ENCODE data around the gene TCAP.
A peak's percentile ranks its signal among the peaks of the same experiment; 100 is the strongest.
"Not testable (repeated sequence)": the region's sequence is repeated elsewhere in the genome, so short reads cannot be mapped to it uniquely, and the experiment has no call there.

TCAP gene

DNA sequence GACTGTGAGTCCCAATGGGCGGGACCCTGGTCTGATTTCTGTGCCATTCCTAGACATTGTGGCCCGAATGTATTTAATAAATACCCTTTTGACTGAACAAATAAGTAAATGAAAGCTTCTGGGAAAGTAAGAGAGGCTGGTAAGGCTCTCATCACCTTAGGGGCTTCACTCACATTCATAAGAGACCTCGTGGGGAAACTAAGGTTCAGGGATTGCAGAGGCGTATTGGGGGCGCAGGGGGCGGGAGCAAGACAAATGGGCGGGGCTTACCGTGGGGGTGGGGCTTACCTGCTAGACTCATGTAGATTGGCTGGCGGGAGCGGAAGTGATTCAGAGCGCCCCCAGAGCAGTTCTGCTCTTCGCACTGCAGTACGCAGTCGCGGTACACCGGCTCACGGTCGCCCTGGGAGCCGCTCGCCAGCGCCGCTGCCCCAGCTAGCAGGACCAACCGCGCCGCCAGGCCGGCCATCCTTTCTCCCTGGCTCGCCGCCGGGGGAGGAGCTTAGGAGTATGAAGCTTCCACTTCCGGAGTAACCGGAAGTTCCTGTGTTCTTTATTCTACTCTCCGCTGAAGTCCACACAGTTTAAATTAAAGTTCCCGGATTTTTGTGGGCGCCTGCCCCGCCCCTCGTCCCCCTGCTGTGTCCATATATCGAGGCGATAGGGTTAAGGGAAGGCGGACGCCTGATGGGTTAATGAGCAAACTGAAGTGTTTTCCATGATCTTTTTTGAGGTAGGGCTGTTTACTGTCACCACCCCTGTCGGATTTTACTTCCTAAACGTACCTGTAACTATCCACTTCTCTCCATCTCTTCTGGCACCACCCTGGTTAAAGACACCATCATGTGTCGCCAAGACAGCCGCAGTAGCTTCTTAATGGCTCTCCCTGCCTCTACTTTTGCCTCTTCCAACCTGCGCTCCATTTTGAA is 22.7 kb downstream of the TCAP start, which contains the start of gene PGAP3:
Gene PGAP3 (minus strand): TSS at position 512 of the 929 bp plus-strand sequence. CDS start 43 bp downstream, at position 469.
- DNase-seq (ENCODE audit: low spot score) = peak; percentile 89
- Histone ChIP-seq H3K27ac (peak within 1 kb of the TSS; percentile 93 to 98), H3K4me3 (peak within 1 kb of the TSS; percentile 90)
- TF ChIP-seq, protein P1, sequence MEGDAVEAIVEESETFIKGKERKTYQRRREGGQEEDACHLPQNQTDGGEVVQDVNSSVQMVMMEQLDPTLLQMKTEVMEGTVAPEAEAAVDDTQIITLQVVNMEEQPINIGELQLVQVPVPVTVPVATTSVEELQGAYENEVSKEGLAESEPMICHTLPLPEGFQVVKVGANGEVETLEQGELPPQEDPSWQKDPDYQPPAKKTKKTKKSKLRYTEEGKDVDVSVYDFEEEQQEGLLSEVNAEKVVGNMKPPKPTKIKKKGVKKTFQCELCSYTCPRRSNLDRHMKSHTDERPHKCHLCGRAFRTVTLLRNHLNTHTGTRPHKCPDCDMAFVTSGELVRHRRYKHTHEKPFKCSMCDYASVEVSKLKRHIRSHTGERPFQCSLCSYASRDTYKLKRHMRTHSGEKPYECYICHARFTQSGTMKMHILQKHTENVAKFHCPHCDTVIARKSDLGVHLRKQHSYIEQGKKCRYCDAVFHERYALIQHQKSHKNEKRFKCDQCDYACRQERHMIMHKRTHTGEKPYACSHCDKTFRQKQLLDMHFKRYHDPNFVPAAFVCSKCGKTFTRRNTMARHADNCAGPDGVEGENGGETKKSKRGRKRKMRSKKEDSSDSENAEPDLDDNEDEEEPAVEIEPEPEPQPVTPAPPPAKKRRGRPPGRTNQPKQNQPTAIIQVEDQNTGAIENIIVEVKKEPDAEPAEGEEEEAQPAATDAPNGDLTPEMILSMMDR (IDR thresholded peaks at IDR 0.05) = no peak

DNA sequence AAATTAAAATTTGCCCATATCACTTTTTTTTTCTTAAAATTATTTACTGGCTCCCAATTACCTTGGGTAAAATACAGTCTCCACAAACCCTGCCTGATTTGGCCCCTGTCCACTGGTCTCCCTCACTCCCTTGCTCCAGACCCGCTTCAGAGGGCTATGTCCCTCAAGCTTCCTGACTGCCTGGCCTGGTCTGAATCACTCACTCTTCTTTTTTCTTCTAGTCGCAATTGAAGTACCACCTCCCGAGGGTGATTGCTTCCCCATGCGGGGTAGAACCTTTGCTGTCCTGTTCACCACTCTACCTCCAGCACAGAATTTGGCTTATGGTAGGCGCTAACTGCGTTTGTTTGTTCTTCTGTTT is 23.3 kb downstream of the TCAP start:
- TF ChIP-seq, protein P1 (IDR thresholded peaks at IDR 0.05) = no peak
- peak; percentile 69 for DNase-seq (ENCODE audit: low spot score)
- Histone ChIP-seq H3K4me3 (peak overlapping the region; percentile 90), H3K27ac (peak overlapping the region; percentile 93 to 98)

DNA sequence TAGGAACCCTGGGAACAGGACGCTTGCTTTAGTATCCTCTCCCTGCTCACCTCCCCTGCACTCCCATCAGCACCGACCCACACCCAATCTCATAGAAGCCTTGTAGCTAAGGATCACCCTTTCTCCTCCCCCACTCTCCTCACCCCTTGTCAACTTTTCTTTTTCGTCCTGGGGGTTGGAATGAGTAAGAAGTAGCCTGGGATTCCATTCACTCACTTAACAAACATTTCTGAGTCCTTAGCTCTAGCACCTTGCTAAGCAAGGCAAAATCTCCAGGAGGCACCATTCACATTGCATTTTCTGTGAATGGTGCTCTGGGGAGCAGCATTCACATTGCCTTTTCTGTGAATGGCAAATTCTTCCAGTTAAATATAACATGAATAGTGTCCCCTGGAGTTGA is 23.8 kb downstream of the TCAP start:
- peak overlapping the region; percentile 90 for H3K4me3 ChIP-seq
- no peak for DNase-seq (ENCODE audit: low spot score)
- no peak overlapping the region for H3K27ac ChIP-seq
- TF ChIP-seq, protein P1 (IDR thresholded peaks at IDR 0.05) = no peak

DNA sequence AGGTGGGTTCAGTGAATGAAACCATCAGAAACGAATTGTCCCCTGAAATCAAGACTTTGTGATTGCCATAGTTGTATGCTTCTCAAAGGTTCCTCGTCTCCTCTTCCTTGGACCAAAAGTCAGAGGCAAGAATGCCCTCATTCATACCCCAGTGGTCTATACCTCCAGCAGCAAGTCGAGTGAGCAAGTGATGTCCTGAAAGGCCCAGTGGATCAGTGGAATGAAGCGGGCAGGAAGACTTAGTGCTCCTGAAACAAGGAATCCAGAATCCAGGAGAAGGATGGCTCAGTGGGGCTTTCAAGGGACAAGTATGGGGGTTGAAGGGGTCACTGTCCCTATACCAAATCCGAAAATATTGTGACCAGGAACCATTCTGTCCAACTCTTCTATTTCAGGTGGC is 29.4 kb downstream of the TCAP start:
- no peak for DNase-seq (ENCODE audit: low spot score)

DNA sequence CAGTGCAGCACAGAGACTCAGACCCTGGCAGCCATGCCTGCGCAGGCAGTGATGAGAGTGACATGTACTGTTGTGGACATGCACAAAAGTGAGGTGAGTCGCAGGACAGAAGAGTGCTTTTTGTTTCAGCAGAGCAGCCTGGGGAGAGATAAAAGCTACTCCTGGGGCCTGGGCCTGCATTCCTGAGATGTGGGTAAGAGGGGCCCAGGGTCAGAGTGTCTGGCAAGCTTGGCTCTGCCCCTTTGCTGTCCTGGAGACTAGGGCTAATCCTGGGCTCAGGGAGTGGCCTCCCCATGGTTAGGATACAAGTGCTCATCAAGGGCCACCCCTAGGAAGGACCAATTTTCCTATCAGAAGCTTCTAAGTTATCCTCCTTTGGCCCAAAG is 29.9 kb downstream of the TCAP start:
- TF ChIP-seq, protein P1 (IDR thresholded peaks at IDR 0.05) = no peak
- no peak for DNase-seq (ENCODE audit: low spot score)
- H3K4me3 ChIP-seq = no peak overlapping the region
- H3K27ac ChIP-seq = no peak overlapping the region

More for the DNA sequence above, 29.4 kb downstream of the TCAP start:
- TF ChIP-seq, protein P1 (IDR thresholded peaks at IDR 0.05) = no peak
- Histone ChIP-seq H3K27ac (no peak overlapping the region), H3K4me3 (no peak overlapping the region)

DNA sequence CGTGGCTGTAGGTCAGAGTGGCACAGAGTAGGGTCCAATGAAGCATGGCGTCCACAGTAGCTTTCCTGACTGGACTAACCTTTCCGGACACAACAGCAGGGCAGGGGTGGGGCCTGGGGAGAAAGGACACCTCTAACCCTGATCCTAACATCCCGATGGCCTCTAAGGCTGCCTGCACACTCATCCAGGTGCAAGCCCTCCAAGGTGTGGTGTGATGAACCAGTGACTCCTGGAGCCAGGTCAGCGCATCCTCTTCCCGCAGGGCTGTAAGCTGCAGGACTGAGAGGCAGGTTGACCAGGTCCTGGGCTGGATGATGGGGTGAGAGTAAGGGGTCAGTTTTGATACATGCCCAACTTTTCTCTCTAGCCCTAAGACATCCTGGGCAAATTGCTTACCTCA is 31.6 kb downstream of the TCAP start:
- DNase-seq (ENCODE audit: low spot score) = no peak
- Histone ChIP-seq H3K4me3 (no peak overlapping the region), H3K27ac (no peak overlapping the region)
- TF ChIP-seq, protein P1 (IDR thresholded peaks at IDR 0.05) = no peak

DNA sequence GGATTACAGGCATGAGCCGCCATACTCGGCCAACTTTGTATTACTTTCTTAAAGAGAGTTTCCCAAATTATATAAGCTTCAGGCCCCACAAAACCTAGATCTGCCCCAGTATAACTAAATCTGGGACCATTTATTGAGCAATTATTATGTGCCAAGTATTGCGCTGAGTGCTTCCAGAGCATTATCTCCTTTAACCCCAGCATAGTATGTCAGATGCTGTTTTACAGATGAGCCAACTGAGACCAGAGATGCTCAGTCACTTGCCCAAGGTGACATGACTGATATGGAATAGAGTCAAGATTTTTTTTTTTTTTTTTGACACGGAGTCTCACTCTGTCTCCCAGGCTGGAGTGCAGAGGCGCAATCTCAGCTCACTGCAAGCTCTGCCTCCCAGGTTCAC is 32.8 kb downstream of the TCAP start:
- no peak for DNase-seq (ENCODE audit: low spot score)
- Histone ChIP-seq H3K27ac (no peak overlapping the region), H3K4me3 (no peak overlapping the region)
- TF ChIP-seq, protein P1 (IDR thresholded peaks at IDR 0.05) = no peak

DNA sequence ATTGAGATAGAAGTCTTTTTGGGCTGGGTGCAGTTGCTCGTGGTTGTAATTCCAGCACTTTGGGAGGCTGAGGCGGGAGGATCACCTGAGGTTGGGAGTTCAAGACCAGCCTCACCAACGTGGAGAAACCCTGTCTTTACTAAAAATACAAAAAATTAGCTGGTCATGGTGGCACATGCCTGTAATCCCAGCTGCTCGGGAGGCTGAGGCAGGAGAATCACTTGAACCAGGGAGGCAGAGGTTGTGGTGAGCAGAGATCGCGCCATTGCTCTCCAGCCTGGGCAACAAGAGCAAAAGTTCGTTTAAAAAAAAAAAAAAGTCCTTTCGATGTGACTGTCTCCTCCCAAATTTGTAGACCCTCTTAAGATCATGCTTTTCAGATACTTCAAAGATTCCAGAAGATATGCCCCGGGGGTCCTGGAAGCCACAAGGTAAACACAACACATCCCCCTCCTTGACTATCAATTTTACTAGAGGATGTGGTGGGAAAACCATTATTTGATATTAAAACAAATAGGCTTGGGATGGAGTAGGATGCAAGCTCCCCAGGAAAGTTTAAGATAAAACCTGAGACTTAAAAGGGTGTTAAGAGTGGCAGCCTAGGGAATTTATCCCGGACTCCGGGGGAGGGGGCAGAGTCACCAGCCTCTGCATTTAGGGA is 34.1 kb downstream of the TCAP start:
- not testable (repeated sequence) for DNase-seq (ENCODE audit: low spot score)
- peak overlapping the region; percentile 79 to 97 for H3K27ac ChIP-seq
- peak overlapping the region; percentile 100 for H3K4me3 ChIP-seq

Measured in coronary artery (tissue), 2 donors.